ENCODE results near the gene DLGAP1.

DNA sequence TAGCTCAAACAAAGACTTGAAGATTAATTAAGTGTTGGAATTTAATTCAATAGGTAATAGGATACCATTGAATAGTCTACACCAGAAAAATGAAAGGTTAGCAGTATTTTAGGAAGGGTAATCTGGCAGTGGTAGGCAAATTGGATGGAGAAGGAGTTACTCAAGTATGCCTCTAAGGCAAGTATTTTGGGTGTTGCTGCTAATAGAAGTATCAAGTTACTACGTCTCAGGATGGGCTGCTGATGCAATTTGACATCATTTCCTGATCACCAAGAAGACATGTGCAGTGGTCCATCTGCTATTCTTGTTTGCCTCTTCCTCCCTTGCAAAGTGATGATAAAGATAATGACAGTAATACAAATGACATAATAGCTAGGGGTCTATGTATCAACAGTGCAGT, 519.8 kb downstream of the DLGAP1 start:
- TF ChIP-seq EP300 (IDR thresholded peaks at IDR 0.05) (no peak), POLR2A (IDR thresholded peaks at IDR 0.05; ENCODE audit: low read depth) (no peak), POLR2AphosphoS5 (IDR thresholded peaks at IDR 0.05) (no peak)
- TF ChIP-seq, protein P1, sequence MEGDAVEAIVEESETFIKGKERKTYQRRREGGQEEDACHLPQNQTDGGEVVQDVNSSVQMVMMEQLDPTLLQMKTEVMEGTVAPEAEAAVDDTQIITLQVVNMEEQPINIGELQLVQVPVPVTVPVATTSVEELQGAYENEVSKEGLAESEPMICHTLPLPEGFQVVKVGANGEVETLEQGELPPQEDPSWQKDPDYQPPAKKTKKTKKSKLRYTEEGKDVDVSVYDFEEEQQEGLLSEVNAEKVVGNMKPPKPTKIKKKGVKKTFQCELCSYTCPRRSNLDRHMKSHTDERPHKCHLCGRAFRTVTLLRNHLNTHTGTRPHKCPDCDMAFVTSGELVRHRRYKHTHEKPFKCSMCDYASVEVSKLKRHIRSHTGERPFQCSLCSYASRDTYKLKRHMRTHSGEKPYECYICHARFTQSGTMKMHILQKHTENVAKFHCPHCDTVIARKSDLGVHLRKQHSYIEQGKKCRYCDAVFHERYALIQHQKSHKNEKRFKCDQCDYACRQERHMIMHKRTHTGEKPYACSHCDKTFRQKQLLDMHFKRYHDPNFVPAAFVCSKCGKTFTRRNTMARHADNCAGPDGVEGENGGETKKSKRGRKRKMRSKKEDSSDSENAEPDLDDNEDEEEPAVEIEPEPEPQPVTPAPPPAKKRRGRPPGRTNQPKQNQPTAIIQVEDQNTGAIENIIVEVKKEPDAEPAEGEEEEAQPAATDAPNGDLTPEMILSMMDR (IDR thresholded peaks at IDR 0.05): no peak
